Body of pancreas (tissue), 4 donors: ENCODE data around the gene FLNC.

Experiments used
- CTCF ChIP-seq, 7 experiments: fragments of 450-650 bp in 4 of 7; fragments of 200-600 bp in 3 of 7; sonication (generic) in 3 of 7; IDR thresholded peaks; one replicate each; pipeline ENCODE4 v1.5.1; 2016 to 2019; ENCODE audit warnings: antibody characterized with exemption in 7 of 7
- POLR2A ChIP-seq, 3 donors: fragments of 450-650 bp; IDR thresholded peaks; one replicate each; pipeline ENCODE4 v1.6.1; 2016; ENCODE audit warnings: antibody characterized with exemption in 3 of 3, mild to moderate bottlenecking in 2 of 3

DNA sequence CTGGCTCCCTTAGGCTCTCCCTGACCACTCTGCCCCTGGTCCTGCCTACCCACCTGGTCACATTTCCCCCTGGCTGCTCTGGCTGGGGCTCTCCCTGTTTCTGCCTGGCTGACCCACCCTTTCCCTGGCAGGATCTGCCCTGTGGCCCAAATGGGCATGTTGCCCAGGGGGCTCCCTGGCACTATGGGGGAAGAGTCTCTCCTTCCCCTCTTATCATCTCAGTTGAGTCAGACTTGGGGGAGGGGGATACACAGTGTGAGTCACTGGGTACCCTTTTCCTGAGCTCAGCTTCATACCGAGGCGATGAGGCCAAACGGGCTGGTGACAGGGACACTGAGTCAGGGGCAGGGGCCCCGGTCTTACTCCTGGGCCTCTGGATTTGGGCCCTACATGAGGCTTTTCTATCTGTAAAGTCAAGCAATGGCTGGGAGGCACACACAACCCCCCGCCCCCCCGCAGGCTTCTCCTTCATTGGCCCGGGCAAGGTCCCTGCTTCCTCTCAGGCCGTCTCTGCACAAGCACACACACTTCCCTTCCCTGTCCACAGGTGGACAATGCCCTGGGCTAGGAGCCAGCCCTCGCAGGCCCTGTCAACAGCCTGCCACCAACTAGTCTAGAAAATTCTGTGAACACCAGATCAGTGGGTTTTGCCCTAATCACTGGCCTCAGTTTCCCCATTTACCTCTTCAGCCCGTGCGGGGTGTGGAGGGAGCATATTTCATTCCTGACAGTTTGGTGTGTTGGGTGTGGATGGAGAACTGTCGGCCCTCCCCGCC lies 627 bp upstream of the FLNC start:
- no peak for TF ChIP-seq CTCF (IDR thresholded peaks at IDR 0.05)
- TF ChIP-seq POLR2A (IDR thresholded peaks at IDR 0.05) = no peak
